ENCODE measurements around the gene NOL4L.
"Not testable (repeated sequence)": the region's sequence is repeated elsewhere in the genome, so short reads cannot be mapped to it uniquely, and the experiment has no call there.

NOL4L gene

DNA sequence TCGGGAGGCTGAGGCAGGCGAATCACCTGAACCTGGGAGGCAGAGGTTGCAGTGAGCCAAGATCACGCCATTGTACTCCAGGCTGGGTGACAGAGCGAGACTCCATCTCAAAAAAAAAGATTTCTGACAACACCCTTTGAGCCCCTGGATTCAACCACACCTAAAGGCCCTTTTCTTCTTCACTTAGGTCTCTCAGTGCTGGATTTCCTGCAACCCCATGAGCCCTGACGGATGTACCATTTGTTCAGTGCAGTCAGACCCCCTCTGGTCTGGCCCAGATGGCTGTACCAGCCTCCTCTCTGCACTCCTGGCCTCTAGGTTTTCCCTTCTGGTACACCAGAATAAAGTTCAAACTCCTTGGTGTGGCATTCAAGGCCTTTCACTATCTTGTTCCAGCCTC, 9.1 kb upstream of the NOL4L start:
- no peak for DNase-seq

DNA sequence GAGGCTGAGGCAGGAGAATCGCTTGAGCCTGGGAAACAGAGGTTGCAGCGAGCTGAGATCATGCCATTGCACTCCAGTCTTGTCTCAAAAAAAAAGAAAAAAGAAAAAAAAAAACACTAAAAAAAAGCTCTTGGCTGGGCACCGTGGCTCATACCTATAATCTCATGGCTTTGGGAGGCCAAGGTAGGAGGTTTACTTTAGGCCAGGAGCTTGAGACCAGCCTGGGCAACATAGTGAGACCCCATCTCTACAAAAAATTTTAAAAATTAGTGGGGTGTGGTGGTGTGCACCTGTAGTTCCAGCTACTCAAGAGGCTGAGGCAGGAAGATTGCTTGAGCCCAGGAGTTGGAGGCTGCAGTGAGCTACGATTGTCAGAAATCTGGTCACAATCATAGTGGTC, 7.5 kb upstream of the NOL4L start:
- not testable (repeated sequence) for DNase-seq

DNA sequence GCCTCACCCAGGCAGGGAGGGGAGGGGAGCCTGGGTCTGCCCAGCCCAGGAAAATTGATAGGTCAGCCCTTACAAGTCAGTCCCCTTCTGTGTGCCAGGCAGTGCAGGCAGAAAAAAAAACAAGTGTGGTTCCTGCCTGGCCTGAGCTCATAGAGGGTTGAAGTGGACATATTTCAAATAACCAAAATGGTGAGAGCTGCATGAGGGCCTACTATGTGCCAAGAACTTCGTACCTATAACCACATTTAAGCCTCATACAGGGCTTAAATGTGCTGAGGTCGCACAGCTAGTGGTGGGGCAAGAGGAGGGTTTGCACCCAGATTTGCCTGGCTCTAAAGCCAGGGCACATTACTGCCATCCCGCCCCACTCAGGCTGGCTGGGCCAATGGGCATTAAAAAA, 6.9 kb upstream of the NOL4L start:
- DNase-seq, result no peak

DNA sequence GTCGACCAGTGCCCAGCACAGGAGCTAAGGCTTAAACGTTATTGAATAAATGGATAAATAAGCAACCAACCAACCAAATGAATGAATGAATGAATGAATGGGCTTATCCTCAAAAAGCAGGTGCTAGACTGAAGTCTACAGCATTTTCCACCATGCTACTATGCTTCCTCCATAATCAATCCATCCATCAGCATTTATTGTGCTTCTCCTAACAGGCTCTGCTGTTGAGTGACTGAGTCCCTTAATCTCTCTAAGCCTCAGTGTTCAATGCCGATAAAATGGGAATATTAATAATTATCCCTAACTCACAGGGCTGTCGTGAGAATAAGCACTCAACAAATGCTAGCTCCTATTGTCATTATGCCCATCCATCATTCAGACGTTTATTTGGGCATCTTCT, 4.6 kb upstream of the NOL4L start:
- DNase-seq, result no peak

DNA sequence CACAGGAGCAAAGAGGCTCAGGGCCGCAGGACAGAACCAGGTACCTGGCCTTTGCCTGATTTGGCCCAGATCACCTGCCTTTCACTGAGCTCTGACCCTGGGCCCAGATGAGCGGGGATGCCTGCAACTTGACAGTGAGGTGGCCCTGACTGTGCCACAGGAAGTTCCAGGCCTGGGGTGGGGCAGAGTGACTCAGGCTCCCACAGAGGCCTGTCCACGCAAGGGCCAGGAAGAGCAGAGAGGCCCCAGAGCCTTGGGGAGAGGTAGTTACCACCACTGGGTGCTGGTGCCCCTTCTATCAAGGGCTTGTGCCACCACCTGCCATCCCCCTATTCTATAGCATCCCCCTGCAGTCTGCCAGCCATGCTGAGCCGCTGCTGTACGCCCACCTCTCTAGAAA, 4.1 kb upstream of the NOL4L start:
- DNase-seq, result peak; percentile 67

DNA sequence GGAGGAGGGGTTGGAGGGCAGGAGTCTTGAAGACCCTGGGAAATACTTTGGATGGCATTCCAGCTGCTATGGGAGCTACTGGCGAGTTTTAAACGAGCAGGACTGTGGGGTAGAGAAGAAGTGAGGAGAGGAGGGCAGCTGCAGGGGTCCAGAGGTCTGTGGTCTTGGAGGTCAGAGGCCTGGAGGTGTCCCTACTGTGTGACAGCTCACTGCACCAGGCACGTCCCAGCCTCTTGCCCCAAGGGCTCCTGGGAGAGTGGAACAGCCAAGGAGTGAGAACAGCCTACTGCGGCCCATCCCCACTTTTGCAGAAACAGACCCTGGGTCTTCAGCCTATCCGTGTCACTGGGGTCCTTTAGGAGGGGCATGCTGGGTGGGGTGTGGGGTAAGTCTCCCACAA, 2.9 kb upstream of the NOL4L start:
- no peak for DNase-seq

DNA sequence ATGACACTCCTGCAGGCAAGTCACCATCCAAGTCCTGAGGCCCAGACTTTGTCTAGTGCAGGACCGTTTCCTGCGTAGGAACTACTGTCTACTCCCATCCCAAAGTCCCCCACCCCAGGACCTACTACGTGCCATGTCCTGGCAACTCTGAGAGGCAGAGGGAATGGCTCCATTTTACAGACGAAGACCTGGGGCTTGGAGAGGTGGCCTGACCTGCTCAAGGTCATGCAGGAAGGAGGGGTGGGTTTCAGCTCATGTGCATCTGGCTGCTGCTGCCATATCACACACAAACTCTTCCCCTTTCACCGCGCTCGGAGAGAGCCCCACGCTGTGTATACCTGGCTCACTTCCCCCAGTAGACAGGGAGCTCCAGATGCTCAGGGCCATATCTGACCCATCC, 1.2 kb upstream of the NOL4L start:
- DNase-seq, result no peak

DNA sequence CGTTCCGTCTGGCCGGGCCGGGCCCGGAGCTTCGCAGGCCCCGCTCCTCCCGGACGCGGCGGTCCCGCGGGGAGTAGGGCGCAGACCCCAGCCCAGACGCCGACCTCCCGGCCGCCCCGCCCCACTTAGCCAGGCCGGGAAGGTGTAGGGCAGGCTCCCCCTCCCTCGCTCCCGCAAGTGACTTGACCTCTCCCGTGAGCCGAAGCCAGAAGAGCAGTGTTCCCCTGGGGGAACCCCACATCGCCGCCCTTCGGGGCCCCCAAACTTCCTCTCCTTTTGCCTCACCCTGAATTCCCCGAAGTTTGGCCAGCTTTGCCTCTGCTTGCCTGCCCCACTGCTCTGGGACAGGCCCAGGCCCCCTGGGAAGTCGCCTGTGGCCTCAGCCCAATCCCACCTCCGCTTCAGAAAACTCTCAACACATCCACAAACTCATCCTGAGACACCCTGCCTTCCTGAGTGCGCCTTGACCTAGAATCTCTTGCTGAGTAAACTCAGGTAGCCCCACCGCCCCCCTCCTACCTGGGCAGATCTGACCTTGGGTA, 524 bp upstream of the NOL4L start:
- DNase-seq, result no peak

DNA sequence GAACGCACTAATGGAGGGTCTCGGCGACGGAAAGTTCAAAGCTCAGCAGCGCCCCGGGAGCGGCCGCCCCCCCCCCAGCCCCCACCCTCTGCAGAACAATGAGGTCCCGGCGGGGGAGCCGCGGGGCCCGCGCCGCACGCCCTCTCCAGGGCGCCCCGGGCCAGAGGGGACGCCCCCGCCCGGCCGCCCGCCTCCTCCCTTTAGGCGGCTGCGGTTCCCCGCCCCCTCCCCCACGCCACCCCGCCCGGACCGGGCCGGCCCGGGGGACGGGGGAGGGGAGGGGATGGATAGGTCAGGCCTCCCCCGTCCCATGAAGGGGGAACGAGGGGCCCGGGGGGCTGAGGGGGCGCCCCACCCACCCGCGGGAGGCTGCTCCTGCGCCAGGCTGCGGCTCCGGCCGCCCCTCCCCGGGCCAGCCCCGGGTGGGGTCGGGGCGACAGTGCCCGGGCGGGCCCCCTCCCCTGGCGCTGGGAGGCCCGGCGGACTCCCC, 1.5 kb downstream of the NOL4L start:
- no peak for DNase-seq

DNA sequence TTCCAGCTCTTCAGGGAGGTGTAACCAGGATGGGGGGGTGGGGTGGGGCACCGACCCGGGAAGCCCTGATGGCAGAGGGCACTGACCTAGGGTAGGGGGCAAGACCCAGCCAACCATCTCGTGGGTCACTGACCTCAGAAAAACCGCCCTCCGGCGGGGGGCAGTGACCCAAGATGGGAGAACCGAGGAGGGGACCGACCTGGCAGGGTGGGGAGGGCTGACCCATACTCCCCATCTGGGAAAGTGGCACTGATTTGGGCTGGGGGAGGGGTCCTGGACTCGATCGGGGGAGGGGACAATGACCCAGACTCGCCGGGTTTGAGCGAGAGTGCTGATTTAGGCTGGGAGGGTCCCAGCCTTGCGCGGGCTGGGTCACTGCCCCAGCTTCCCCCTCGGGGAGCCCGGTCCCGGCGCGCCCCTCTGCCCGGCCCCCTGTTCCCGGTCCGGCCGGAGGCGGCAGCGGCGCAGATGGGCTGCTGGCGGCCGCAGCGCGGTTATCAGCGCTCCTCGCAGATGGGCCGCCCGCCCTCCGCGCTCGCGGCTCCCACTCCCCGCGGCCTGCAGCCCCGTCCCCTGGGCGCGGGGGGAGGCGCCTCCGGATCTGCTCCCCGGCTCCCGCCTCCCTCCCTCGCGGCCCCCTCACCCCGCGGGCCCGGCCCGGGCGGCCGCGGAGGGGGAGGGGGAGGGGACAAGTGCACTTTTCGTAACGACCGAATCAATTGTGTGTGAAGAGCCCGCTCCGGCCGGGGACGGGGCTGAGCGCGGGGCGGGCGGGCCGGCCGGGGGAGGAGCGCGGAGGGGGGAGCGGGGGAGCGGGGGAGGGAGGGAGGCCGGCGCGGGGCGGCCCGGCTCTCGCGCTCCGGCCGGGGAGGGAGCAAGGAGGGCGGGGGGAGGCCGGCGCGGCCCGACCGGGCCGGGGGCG, 2.2 kb downstream of the NOL4L start:
- peak; percentile 16 for DNase-seq

DNA sequence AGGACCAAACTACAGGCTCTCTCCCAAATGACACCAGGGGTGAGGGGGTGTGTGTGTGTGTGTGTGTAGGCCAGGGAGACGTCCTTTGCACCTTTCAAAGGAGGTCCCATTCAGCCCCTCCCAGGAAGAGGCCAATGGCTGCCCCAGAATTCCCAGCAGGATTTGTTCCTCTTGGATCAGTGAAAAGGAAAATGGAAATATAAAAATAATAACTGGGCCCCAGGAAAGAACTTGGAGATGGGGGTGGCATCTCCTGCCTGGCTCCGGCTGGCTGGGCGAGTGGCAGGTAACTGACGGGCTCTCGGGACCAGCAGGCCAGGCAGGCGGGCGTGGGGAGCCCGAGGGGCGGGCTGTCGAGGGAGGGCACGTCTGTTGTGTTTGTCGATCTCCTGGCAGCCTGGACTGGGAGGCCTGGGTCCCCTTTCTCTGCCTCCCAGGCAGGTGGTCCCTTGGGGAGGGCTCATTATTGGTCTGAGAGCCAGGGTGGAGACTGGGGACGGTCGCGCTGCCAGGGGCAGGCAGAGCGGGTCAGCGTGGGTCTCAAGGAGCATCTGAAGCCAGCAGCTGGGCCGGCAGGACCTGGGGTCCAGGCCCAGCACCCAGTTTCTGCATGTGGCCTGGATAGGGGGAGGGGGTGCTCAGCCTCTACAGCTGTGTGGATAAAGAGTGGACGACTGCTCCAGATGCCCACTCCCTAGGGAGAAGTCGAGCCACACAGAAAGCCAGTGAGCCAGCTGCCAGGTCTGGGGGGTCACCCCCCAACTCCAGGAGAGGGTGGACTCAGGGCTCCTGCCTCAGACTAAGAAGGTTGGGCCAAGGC, 3.1 kb downstream of the NOL4L start:
- no peak for DNase-seq

DNA sequence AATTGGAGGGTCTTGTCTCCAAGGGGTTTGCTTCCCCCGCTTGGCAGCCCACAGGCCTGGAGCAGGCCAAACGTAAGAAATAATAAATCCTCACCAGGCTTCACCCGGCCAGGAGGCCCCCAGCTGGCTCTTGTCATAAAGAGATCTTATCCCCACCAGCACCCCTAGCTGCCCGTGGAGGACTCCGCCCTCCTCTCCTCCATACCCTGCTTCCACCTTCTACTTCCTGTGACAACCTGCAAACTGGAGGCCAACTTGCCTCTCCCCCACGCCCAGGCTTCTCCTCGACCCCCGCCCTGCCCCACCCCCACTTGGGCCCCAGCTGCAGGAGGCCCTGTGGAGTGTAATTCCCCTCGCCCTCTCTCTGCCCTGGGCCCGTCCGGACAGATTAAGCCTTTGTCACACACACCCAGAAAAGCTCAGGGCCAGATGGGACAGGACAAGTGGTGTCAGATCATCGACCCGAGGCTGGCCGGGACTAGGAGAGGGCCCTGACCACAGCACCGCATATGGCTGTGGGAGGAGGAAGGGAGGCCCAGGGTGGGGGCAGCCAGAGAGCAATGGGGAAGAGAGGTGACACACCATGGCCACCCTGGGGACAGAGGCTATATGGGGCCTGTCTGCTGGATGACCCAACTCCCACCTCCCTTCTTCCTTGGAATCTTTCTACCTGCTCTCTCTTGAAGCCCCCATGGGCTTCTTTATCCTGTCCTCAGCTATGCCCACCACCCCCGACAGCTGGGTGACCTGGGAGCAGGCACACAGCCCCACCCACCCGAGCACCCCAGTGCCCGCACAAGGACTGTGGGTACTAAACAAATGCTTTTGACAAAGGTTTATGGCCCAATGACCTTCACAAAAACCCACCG, 3.9 kb downstream of the NOL4L start:
- no peak for DNase-seq

DNA sequence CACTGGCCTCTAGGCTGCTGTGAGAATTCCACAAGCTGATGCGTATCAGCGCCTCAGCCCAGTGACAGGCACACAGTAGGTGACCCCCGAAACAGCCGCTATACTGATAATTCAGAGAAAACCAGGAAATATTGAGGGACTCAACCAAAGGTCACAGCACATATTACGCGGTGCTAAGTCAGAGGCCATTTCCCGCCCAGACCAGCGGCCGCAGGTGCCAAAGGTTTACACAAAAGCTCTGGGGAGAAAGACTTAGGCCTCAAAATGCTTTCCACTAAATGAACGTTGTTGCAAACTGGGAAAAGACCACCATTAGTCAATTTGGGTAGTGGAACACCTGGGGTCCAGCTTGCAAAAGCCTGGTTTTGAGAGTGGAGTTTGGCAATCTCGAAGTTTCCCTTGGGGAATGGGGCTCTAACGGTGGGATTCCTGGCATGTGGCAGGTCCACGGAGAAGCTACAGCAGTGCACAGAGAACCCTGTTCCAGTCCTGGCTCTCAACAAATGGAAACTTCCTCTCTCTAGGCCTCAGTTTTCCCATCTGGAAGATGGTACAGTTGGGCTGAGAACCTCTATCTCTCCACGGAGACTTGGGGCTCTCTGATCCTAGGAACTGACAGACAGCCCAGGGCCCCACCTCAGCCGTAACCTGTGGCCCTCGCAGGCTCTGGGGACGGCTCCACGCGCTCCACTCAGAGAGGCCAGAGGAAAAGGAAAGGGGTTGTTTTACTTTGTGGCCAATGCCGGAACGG, 4.7 kb downstream of the NOL4L start:
- no peak for DNase-seq

DNA sequence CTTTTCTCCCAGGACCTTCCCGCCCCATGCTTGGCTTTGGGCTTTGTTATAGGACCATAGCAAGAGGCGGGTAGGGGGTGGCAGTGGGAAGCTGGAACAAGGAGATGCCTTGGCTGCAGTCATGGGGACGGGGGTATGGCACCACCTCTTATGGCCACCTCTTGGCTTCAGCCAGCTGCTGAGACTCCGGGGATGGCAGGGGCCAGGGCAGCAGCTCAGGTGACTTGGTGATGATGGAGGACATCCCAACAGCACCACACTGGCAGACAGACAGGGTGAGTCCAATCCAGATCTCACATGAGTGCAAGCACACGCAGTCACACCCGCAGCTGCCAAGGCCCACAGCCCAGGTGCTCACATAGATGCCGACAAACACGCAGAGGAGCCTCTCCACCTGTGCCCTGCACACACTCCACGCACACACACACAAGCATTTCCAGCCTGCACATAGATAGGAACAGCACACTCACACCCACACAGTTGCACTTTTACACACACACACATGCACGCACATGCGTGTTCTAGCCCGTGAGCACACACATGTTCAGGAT, 6.2 kb downstream of the NOL4L start:
- DNase-seq, result no peak

DNA sequence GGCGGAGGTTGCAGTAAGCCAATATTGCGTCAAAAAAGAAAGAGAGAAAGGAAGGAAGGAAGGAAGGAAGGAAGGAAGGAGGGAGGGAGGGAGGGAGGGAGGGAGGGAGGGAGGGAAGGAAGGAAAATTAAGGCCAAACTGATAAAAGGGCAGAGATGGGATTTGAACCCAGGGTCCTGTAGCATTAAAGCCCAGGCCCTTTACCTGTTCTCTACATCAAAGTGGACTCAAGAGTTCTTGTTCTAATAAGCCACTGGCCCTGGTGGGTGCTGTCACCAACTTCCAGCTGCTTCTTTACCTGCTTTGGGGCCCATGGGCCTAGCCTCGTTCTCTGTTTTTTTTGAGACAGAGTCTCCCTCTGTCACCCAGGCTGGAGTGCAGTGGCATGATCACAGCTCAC, 7.1 kb downstream of the NOL4L start:
- not testable (repeated sequence) for DNase-seq

DNA sequence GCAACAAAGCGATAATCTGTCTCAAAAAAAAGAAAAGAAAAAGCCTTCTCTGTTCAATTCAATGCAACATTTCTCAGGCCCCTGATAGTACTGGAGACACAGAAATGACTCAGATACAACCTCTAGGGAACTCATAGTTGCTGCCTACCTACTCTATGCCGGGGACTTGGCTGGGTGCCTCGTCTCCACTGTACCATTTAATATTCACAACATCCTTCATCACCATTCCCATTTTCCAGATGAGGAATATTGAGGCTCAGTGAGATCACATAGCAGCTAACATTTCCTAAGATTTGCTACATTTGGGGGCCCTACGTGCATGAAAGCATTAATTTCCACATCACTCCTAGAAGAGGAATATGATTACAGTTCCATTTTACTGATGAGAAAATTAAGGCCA, 7.5 kb downstream of the NOL4L start:
- no peak for DNase-seq

DNA sequence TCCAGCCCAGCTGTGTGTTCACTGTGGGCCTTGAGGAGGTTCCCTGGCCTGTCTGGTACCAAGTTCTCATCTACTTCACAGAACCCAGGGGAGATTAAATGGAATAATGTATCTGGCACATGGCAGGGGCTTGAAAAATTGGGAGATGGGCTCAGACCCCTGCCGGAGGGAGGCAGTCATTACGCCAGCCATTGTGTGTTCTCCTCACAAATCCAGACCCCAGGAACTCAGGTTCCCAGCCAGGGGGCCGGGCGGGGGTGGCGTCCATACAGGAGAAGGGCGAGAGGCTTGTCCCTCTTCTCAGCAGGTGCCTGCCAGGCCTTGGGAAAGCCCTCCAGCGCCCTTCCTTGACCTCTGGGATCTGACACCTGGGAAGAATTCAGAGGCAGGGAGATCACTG, 8.1 kb downstream of the NOL4L start:
- no peak for DNase-seq

DNA sequence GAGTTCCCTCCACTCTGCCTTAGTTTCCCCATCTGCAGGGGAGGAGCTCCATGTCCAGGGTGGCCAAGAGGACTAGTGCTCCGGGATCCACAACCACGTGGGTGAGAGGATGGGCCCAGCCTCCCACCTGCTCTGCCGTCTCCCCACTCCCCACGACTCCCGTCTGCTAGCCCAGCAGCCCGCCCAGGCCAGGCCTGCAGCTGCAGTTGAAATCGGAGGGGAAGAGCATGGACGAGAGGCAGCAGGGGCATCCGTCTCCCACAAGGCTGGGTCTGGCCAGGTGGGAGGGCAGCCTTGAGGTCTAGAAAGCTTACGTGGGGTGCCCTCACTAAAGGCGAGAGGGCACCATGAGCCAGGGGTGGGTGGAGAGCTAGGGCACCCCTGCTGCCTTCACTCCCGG, 8.6 kb downstream of the NOL4L start:
- no peak for DNase-seq

DNA sequence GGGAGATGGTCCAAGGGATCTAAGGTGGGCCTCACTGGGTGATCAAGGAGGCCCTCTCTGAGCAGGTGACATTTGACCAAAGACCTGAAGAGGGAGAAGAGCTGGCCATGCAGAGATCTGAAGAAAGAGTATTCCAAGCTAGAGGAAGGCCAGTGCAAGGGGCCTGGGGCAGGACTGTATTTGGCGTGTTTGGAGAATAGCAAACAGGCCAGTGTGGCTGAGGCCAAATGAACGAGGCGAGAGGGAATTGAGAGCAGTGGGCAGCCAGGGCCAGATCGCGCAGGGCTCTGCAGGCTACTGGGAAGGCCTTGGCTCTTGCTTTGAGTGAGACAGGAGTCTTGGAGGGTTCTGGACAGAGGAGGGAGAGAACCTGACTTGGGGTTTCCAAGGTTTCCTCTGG, 9.3 kb downstream of the NOL4L start:
- no peak for DNase-seq

DNA sequence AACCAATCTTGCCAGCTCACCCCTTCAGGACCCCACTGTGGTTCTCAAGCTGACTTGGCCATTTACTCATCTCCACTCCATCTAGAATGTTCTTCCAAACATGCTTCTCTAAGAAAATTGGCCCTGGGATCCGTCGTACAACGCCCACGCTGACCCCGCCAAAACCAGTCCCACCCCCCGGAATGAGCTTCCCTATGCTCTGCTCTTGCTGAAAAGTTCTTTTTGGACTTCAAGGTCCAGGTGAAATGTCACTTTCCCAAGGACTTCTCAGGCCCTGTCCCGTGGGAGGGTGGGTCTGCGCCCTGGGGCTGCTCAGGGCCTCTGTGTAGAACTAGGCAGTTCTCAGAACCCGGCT, 9.9 kb downstream of the NOL4L start:
- no peak for DNase-seq
